Measurements from ENCODE around the gene SMCO2. TPM values are rescaled to one million over a fixed set of nuclear protein-coding genes. Genes with fewer than 3 reads are reported as not detected.

Gene SMCO2
- total RNA-seq, result not detected
- long read RNA-seq, donor 1, result 0 reads
- long read RNA-seq, donor 2, result 0 reads

DNA sequence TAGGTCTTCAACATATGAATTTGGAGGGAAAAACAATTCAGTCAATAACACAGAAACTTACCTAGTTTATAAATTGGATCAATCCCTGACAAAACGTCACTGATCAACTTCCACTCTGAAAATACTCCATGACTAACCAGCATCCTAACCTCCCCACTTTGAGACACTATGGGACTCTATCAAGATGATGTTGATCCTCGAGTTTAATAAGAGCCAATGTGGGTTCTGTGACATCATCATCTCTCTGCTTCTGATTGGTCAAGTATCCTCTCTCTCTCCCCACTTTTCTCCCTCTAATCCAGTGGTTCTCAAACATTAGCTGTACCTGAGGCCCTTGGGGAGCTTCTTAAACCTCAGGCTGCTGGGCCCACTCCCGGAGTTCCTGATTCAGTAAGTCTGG, at the start of gene SMCO2:
SMCO2 (plus strand) TSS at position 301 of the 400 bp plus-strand sequence. CDS start 23,896 bp downstream, outside the sequence.
- Histone ChIP-seq H3K9me3 (no peaks in the 10 kb centered on the region), H3K4me3 (no peak within 1 kb of the TSS), H3K4me1 (ENCODE audit: low read depth) (no peaks in the 10 kb centered on the region), H3K36me3 (ENCODE audit: low read depth) (no peaks in the 10 kb centered on the region)
- no peak for DNase-seq
- intact Hi-C loops (cut with DNase I, micrococcal nuclease), result no loop called here
- TF ChIP-seq, protein P1, sequence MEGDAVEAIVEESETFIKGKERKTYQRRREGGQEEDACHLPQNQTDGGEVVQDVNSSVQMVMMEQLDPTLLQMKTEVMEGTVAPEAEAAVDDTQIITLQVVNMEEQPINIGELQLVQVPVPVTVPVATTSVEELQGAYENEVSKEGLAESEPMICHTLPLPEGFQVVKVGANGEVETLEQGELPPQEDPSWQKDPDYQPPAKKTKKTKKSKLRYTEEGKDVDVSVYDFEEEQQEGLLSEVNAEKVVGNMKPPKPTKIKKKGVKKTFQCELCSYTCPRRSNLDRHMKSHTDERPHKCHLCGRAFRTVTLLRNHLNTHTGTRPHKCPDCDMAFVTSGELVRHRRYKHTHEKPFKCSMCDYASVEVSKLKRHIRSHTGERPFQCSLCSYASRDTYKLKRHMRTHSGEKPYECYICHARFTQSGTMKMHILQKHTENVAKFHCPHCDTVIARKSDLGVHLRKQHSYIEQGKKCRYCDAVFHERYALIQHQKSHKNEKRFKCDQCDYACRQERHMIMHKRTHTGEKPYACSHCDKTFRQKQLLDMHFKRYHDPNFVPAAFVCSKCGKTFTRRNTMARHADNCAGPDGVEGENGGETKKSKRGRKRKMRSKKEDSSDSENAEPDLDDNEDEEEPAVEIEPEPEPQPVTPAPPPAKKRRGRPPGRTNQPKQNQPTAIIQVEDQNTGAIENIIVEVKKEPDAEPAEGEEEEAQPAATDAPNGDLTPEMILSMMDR (IDR thresholded peaks at IDR 0.05), result no peak
- no peak for ATAC-seq

DNA sequence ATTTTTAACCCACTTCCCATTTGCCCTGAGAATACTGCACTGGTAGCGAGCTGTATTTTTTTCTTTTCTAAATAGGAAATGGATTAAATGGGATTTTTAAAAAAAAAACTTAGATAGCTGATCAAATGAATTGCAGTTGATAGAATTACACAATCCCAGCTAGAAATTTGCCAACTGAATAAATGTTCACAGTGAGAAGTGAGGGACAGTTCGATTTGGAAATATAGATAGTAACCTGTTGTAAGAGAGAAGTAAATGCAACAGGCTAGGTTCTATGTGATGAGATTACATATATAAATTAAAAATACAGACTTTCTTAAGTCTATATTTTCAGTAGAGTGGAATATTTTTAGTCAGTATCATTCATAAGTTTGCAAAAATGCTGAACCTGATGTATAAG, 48.1 kb upstream of the SMCO2 start:
- DNase-seq, result no peak
- Histone ChIP-seq H3K4me1 (ENCODE audit: low read depth) (no peaks in the 10 kb centered on the region), H3K36me3 (ENCODE audit: low read depth) (no peaks in the 10 kb centered on the region), H3K4me3 (no peak overlapping the region), H3K9me3 (no peaks in the 10 kb centered on the region)
- ATAC-seq, result no peak
- TF ChIP-seq, protein P1 (IDR thresholded peaks at IDR 0.05), result no peak
- intact Hi-C loops (cut with DNase I, micrococcal nuclease), result no loop called here

DNA sequence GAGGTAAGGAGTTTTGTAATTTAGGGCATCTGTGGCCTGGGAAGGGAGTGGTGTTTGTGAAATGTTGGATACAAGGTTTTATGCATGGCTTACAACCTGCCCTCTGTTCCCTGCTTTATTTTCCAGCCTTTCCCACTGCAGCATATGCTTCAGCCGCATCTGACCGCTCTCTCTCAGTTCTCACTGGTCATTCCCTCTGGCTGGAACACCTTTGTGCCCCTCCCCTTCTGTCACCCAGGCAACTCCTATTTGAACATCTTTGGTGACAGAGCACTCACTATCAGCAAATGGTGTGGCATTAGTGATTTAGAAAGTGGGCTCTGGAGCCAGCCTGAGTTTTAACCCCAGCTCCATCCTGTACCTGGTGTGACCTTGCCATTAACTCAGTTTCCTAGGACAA, 47.5 kb upstream of the SMCO2 start:
- DNase-seq (no peak), ATAC-seq (no peak)
- no peaks in the 10 kb centered on the region for H3K36me3 ChIP-seq (ENCODE audit: low read depth)
- H3K9me3 ChIP-seq, result no peaks in the 10 kb centered on the region
- TF ChIP-seq, protein P1 (IDR thresholded peaks at IDR 0.05), result no peak
- H3K4me1 ChIP-seq (ENCODE audit: low read depth), result no peaks in the 10 kb centered on the region
- no peak overlapping the region for H3K4me3 ChIP-seq
- intact Hi-C loops (cut with DNase I, micrococcal nuclease), result no loop called here

DNA sequence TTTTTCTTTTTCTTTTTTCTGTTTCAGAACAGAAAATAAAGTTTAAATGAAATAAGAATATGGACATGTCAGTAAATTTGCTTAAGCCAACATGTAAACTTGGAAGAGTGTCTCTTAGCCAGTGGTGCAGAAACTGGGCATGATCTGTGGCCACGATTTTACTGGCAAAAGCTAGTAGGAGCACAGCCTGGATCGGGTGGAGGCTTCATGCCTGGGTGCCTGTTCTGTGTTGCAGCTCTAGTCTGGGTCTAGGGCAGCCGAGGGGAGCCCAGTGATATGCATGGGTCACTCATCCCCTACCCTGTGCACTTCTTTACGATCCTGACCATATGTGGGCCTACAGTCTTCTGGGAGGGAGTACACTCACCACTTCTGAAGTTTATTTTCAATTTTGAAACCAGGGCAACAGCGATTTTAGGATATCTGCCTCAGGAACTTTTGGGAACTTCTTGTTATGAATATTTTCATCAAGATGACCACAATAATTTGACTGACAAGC, 45.6 kb upstream of the SMCO2 start:
- H3K4me1 ChIP-seq (ENCODE audit: low read depth), result no peaks in the 10 kb centered on the region
- ATAC-seq, result no peak
- TF ChIP-seq, protein P1 (IDR thresholded peaks at IDR 0.05), result no peak
- H3K4me3 ChIP-seq, result no peak overlapping the region
- intact Hi-C loops (cut with DNase I, micrococcal nuclease), result no loop called here
- H3K36me3 ChIP-seq (ENCODE audit: low read depth), result no peaks in the 10 kb centered on the region
- H3K9me3 ChIP-seq, result no peaks in the 10 kb centered on the region
- no peak for DNase-seq

DNA sequence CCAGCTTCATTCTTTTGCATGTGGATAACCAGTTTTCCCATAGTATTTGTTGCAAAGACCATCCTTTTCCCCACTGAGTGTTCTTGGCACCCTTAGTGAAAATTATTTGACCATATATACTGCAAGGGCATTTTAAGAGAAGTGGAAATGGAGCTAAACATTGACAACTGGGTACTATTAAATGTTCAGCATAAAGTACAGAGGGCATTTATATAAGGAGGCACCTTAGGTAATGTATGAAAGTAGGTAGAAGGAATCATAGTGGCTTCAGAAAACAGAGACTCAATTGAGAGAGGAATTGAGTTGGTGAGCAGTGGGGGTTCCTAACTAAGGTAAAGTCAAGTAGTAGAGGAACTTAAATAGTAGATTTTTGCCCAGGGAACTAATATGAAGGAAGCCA, 34.5 kb upstream of the SMCO2 start:
- no peaks in the 10 kb centered on the region for H3K36me3 ChIP-seq (ENCODE audit: low read depth)
- intact Hi-C loops (cut with DNase I, micrococcal nuclease), result no loop called here
- H3K4me1 ChIP-seq (ENCODE audit: low read depth), result no peaks in the 10 kb centered on the region
- TF ChIP-seq, protein P1 (IDR thresholded peaks at IDR 0.05), result no peak
- no peak overlapping the region for H3K4me3 ChIP-seq
- no peaks in the 10 kb centered on the region for H3K9me3 ChIP-seq
- ATAC-seq (peak; percentile 60), DNase-seq (no peak)

DNA sequence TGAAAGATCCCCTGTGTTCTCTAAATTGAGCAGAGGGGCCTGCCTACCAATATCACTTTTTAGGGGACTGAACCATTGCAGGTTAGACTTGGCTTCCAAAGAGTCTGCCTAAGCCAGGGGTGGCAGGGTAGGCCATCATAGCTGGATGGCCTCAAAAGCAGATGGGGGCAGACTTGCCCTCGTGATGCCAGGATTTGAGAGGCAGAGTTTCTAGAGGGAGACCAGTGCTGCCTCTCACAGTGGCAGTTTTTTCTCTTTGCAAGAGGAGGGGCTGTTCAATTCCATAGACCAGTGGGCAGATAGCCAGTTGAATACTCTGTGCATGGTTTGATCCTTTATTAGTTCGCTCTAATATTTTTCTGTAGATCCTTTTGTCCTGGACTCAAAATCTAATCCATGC, 23.8 kb upstream of the SMCO2 start:
- DNase-seq (no peak), ATAC-seq (no peak)
- no peaks in the 10 kb centered on the region for H3K9me3 ChIP-seq
- no peak overlapping the region for H3K4me3 ChIP-seq
- TF ChIP-seq, protein P1 (IDR thresholded peaks at IDR 0.05), result no peak
- H3K4me1 ChIP-seq (ENCODE audit: low read depth), result no peaks in the 10 kb centered on the region
- intact Hi-C loops (cut with DNase I, micrococcal nuclease), result no loop called here
- no peaks in the 10 kb centered on the region for H3K36me3 ChIP-seq (ENCODE audit: low read depth)

Measured in mucosa of descending colon (tissue), 3 donors.